NCI-H1694 treated with DMSO at 0.1 percent for 48 hours (cell line): ENCODE measurements around the gene FAM3B.

ENCODE experiments used
- DNase-seq: peaks from one replicate; lab custom pipeline; 2025; lab: John Stamatoyannopoulos, UW

Gene FAM3B

GRCh38 chr21:41319273-41319672 lies 2.7 kb downstream of the FAM3B start:
- no peak for DNase-seq

GRCh38 chr21:41321211-41321907 lies 4.8 kb downstream of the FAM3B start:
- DNase-seq: no peak

- DNase-seq: no peak
Measured at GRCh38 chr21:41321908-41322495, 5.4 kb downstream of the FAM3B start.

- DNase-seq: no peak
Measured at GRCh38 chr21:41322496-41323382, 6.1 kb downstream of the FAM3B start.

GRCh38 chr21:41325138-41325912 lies 8.7 kb downstream of the FAM3B start:
- DNase-seq: no peak

GRCh38 chr21:41326414-41327080 lies 9.9 kb downstream of the FAM3B start:
- no peak for DNase-seq

GRCh38 chr21:41327753-41328152 lies 11.2 kb downstream of the FAM3B start:
- DNase-seq: no peak

GRCh38 chr21:41328660-41329607 lies 12.3 kb downstream of the FAM3B start:
- no peak for DNase-seq

- no peak for DNase-seq
Measured at GRCh38 chr21:41333752-41334151, 17.2 kb downstream of the FAM3B start.

- DNase-seq: no peak
Measured at GRCh38 chr21:41337515-41337914, 20.9 kb downstream of the FAM3B start.

- no peak for DNase-seq
Measured at GRCh38 chr21:41338455-41338854, 21.9 kb downstream of the FAM3B start.

- DNase-seq: no peak
Measured at GRCh38 chr21:41342035-41342434, 25.4 kb downstream of the FAM3B start.

- no peak for DNase-seq
Measured at GRCh38 chr21:41344146-41344545, 27.5 kb downstream of the FAM3B start.

GRCh38 chr21:41345356-41345755 lies 28.8 kb downstream of the FAM3B start:
- no peak for DNase-seq

- DNase-seq: no peak
Measured at GRCh38 chr21:41345934-41346685, 29.5 kb downstream of the FAM3B start.

GRCh38 chr21:41346758-41347157 lies 30.2 kb downstream of the FAM3B start:
- no peak for DNase-seq

GRCh38 chr21:41348434-41348833 lies 31.8 kb downstream of the FAM3B start:
- DNase-seq: no peak

- no peak for DNase-seq
Measured at GRCh38 chr21:41349126-41349525, 32.5 kb downstream of the FAM3B start.

GRCh38 chr21:41349619-41350390 lies 33.2 kb downstream of the FAM3B start:
- no peak for DNase-seq
